OCI-LY7 (cell line): ENCODE measurements around the gene PCGF3. TPM values are rescaled to one million over a fixed set of nuclear protein-coding genes. Genes with fewer than 3 reads are reported as not detected.
"Not testable (repeated sequence)": the region's sequence is repeated elsewhere in the genome, so short reads cannot be mapped to it uniquely, and the experiment has no call there.

Experiments
- BruUV-seq: library from RNA; stranded (reverse); fragments of 400-500 nt; replicated peaks from 2 replicates; lab custom pipeline; 2021; lab: Mats Ljungman, UMichigan
- CTCF ChIA-PET: fragments of 300-600 bp; sonication (Branson Sonifier 250); formaldehyde crosslinking; loops from one replicate; lab custom pipeline; 2022; ENCODE audit warnings: antibody characterized with exemption; ENCODE audit not compliant: unreplicated experiment; lab: Charles Lee
- POLR2A ChIA-PET: fragments of 300-600 bp; sonication (Branson Sonifier 250); formaldehyde crosslinking; loops from one replicate; lab custom pipeline; 2022; ENCODE audit warnings: antibody characterized with exemption; lab: Charles Lee
- DNase-seq: peaks from one replicate; pipeline ENCODE4 v3.0.0-alpha.2; 2015; ENCODE audit warnings: low spot score
- H2AFZ ChIP-seq: fragments of 200-600 bp; sonication (generic), shearing (Covaris generic); 2 replicates; pipeline ENCODE4 v1.6.1; 2014; ENCODE audit warnings: mild to moderate bottlenecking, antibody characterized with exemption, low read length, moderate library complexity
- H3K27ac ChIP-seq: fragments of 200-600 bp; sonication (generic); 2 replicates; pipeline ENCODE4 v1.5.1; 2014; ENCODE audit warnings: mixed run types, low read depth, mild to moderate bottlenecking, moderate library complexity, low read length, inconsistent platforms; ENCODE audit not compliant: poor library complexity, severe bottlenecking
- H3K36me3 ChIP-seq: fragments of 200-600 bp; sonication (generic); 2 replicates; pipeline ENCODE4 v1.6.1; 2014; ENCODE audit warnings: mild to moderate bottlenecking, antibody characterized with exemption, low read length, moderate library complexity, mixed read lengths; ENCODE audit not compliant: insufficient read depth
- H3K4me1 ChIP-seq: fragments of 200-600 bp; sonication (generic); 2 replicates; pipeline ENCODE4 v1.5.1; 2014; ENCODE audit warnings: mild to moderate bottlenecking, low read length; ENCODE audit not compliant: insufficient read depth, poor library complexity, severe bottlenecking
- H3K4me2 ChIP-seq: fragments of 200-600 bp; sonication (generic); 2 replicates; pipeline ENCODE4 v1.6.1; 2014; ENCODE audit warnings: mild to moderate bottlenecking, low read length
- H3K4me3 ChIP-seq: fragments of 200-600 bp; sonication (generic); 2 replicates; pipeline ENCODE4 v1.5.1; 2014; ENCODE audit warnings: mild to moderate bottlenecking, low read depth, low read length; ENCODE audit not compliant: poor library complexity, severe bottlenecking
- H3K79me2 ChIP-seq: fragments of 200-600 bp; sonication (generic); 2 replicates; pipeline ENCODE4 v1.6.1; 2016; ENCODE audit warnings: low read depth, mild to moderate bottlenecking, low read length, moderate library complexity, mixed read lengths; ENCODE audit not compliant: insufficient read depth
- H3K9me2 ChIP-seq: fragments of 200-600 bp; sonication (generic); 2 replicates; pipeline ENCODE4 v1.6.1; 2016; ENCODE audit warnings: mild to moderate bottlenecking, low read length, mixed read lengths; ENCODE audit not compliant: insufficient read depth
- H3K9me3 ChIP-seq: fragments of 200-600 bp; sonication (generic); 2 replicates; pipeline ENCODE4 v1.6.1; 2014; ENCODE audit warnings: mild to moderate bottlenecking, mixed run types, low read length, mixed read lengths
- H4K20me1 ChIP-seq: fragments of 200-600 bp; sonication (generic); 2 replicates; pipeline ENCODE4 v1.6.1; 2014; ENCODE audit warnings: mild to moderate bottlenecking, antibody characterized with exemption, low read length, moderate library complexity, mixed read lengths; ENCODE audit not compliant: insufficient read depth
- CTCF ChIP-seq: fragments of 200-600 bp; sonication (generic); conservative IDR thresholded peaks from 2 replicates; pipeline ENCODE4 v1.5.1; 2014; ENCODE audit warnings: mild to moderate bottlenecking, antibody characterized with exemption, low read length, moderate library complexity, mixed read lengths
- EZH2phosphoT487 ChIP-seq: fragments of 200-600 bp; sonication (generic); IDR thresholded peaks from 2 replicates; pipeline ENCODE4 v1.6.1; 2018; ENCODE audit warnings: low read depth, borderline replicate concordance, mild to moderate bottlenecking, mixed run types, antibody characterized with exemption, low read length, moderate library complexity, mixed read lengths
- intact Hi-C: fragments of 100-400 bp; cut with micrococcal nuclease; formaldehyde crosslinking; loops from one replicate; pipeline ENCODE4 v1.10.0; 2022; ENCODE audit not compliant: unreplicated experiment
- total RNA-seq, 2 experiments: library from RNA; depleted of rRNA in 1 of 2; stranded (reverse); fragments of >200 nt in 1 of 2; shearing (Covaris generic) in 1 of 2; gene quantifications; 2 replicates each; pipeline ENCODE4 v1.2.3, GENCODE V29; 2014 to 2022

Gene PCGF3
- total RNA-seq, 2 experiments from 2014 or later, result 33.8 to 50.2 TPM

DNA sequence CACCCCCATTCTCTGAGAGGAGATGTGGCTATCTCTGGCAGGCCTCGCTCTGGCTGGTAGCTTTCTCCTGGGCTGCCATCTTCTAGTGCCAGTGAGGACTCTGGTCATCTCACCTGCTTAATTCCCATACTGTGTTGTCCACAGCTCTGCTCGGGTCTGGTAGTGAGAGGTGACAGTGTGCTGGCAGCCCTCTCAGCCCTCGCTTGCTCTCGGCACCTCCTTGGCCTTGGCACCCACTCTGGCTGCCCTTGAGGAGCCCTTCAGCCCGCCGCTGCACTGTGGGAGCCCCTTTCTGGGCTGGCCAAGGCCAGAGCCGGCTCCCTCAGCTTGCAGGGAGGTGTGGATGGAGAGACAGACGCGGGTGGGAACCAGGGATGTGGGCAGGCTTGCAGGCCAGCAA is 67.6 kb downstream of the PCGF3 start:
- H2AFZ ChIP-seq, result no peak overlapping the region

DNA sequence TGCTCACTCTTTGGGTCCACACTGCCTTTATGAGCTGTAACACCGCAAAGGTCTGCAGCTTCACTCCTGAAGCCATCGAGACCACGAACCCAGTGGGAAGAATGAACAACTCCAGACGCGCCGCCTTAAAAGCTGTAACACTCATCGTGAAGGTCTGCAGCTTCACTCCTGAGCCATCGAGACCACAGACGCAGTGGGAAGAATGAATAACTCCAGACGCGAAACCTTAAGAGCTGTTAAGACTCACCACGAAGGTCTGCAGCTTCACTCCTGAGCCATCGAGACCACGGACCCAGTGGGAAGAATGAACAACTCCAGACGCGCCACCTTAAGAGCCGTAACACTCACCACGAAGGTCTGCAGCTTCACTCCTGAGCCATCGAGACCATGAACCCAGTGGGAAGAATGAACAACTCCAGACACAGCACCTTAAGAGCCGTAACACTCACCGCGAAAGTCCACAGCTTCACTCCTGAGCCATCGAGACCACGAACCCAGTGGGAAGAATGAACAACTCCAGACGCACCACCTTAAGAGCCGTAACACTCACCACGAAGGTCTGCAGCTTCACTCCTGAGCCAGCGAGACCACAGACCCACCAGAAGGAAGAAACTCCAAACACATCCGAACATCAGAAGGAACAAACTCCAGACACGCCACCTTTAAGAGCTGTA is 68.9 kb downstream of the PCGF3 start:
- H3K27ac ChIP-seq, BruUV-seq, CTCF ChIA-PET, POLR2A ChIA-PET, H4K20me1 ChIP-seq, H3K9me2 ChIP-seq, H3K9me3 ChIP-seq, H3K4me3 ChIP-seq, DNase-seq, H2AFZ ChIP-seq, H3K4me2 ChIP-seq, intact Hi-C loops, H3K4me1 ChIP-seq: not testable (repeated sequence)
- Histone ChIP-seq H3K36me3 (peaks cover 92% of the 10 kb centered on the region), H3K79me2 (peaks cover 63% of the 10 kb centered on the region)

More for the DNA sequence above, 67.6 kb downstream of the PCGF3 start:
- Histone ChIP-seq H4K20me1 (no peaks in the 10 kb centered on the region; the same call in 1 of the 2 replicates), H3K4me3 (no peak overlapping the region), H3K9me3 (no peaks in the 10 kb centered on the region; the same call in 1 of the 2 replicates), H3K4me2 (no peak overlapping the region), H3K79me2 (peaks cover 66% of the 10 kb centered on the region), H3K9me2 (no peaks in the 10 kb centered on the region), H3K4me1 (no peaks in the 10 kb centered on the region), H3K27ac (no peak overlapping the region), H3K36me3 (peaks cover 91% of the 10 kb centered on the region)
- no TSS peak for BruUV-seq
- no peak for TF ChIP-seq CTCF
- TF ChIP-seq EZH2phosphoT487, result no peak
- ChIA-PET CTCF (no interaction called here), POLR2A (no interaction called here)
- no peak for DNase-seq
- intact Hi-C loops, result no loop called here

GRCh38 chr4:775485-775884 is 69.9 kb downstream of the PCGF3 start:
- H4K20me1 ChIP-seq, H3K9me3 ChIP-seq, H3K4me3 ChIP-seq, CTCF ChIA-PET, intact Hi-C loops, H3K27ac ChIP-seq, H2AFZ ChIP-seq, H3K9me2 ChIP-seq, H3K4me2 ChIP-seq, BruUV-seq, POLR2A ChIA-PET, DNase-seq: not testable (repeated sequence)
- Histone ChIP-seq H3K4me1 (peaks cover 10% of the 10 kb centered on the region), H3K79me2 (peaks cover 63% of the 10 kb centered on the region), H3K36me3 (peaks cover 92% of the 10 kb centered on the region)
